Ascending aorta (tissue), 2 donors: ENCODE measurements around the gene TOX4. TPM values are rescaled to one million over a fixed set of nuclear protein-coding genes. Genes with fewer than 3 reads are reported as not detected.

ENCODE experiments used
- DNase-seq, 2 donors: peaks; one replicate each; pipeline ENCODE4 v3.0.0-alpha.2; 2019; ENCODE audit warnings: low spot score in 2 of 2
- H3K27ac ChIP-seq, 2 donors: fragments of 200-600 bp; sonication (generic); one replicate each; pipeline ENCODE4 v1.5.1; 2016 to 2017; ENCODE audit warnings: mild to moderate bottlenecking in 1 of 2
- H3K27me3 ChIP-seq: fragments of 200-600 bp; sonication (generic); one replicate; pipeline ENCODE4 v1.5.1; 2017
- H3K36me3 ChIP-seq, 2 donors: fragments of 200-600 bp; sonication (generic); one replicate each; pipeline ENCODE4 v1.5.1; 2016
- H3K4me1 ChIP-seq, 2 donors: fragments of 200-600 bp; sonication (generic); one replicate each; pipeline ENCODE4 v1.5.1; 2016 to 2017; ENCODE audit warnings: mild to moderate bottlenecking in 1 of 2
- H3K4me3 ChIP-seq, 2 donors: fragments of 200-600 bp; sonication (generic); one replicate each; pipeline ENCODE4 v1.5.1; 2016 to 2017; ENCODE audit warnings: mild to moderate bottlenecking in 1 of 2
- H3K9me3 ChIP-seq, 2 donors: fragments of 200-600 bp; sonication (generic); one replicate each; pipeline ENCODE4 v1.5.1; 2016
- CTCF ChIP-seq, 3 experiments: fragments of 200-600 bp in 2 of 3; fragments of 450-650 bp in 1 of 3; sonication (generic) in 2 of 3; IDR thresholded peaks; one replicate each; pipeline ENCODE4 v1.5.1; 2016 to 2019; ENCODE audit warnings: antibody characterized with exemption in 3 of 3, mild to moderate bottlenecking in 1 of 3, moderate library complexity in 1 of 3
- intact Hi-C: fragments of 100-400 bp; cut with DNase I; formaldehyde crosslinking; loops from one replicate; pipeline ENCODE4 v1.15.1; 2023
- total RNA-seq: library from RNA; depleted of rRNA; stranded (reverse); fragments of >200 nt; gene quantifications from one replicate; pipeline ENCODE4 v1.1.0, GENCODE V29; 2016

Gene TOX4
- total RNA-seq, 1 donor from 2014 or later = 76.7 TPM

DNA sequence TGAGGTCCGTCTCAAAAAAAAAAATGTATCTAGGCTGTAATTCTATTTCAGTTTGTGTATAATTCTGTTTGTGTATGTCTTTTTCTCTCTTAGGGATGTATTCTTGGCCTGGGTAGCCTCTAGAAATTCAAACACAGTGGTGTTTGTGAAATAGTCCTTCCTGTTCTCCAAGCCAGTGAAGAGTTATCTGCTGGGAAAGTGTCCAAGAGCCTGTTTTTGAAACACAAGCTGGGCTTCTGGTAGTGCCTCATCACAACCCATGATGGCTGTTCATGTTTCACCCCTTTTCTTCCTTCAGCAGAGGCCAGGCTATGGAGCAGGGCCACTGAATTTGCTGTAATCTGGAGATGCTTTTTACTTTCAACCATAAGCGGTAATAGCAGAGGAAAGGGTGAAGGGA, 19.5 kb downstream of the TOX4 start:
- no peaks in the 10 kb centered on the region for H3K9me3 ChIP-seq
- no peak overlapping the region for H3K4me3 ChIP-seq
- no peak overlapping the region for H3K27ac ChIP-seq
- intact Hi-C loops = no loop called here
- no peaks in the 10 kb centered on the region for H3K4me1 ChIP-seq
- no peaks in the 10 kb centered on the region for H3K27me3 ChIP-seq
- TF ChIP-seq CTCF (IDR thresholded peaks at IDR 0.05) = no peak
- H3K36me3 ChIP-seq = peaks cover 65 to 93% of the 10 kb centered on the region in 2 donors
- DNase-seq = no peak

- H3K27ac ChIP-seq = no peak overlapping the region
- H3K36me3 ChIP-seq = peaks cover 60 to 92% of the 10 kb centered on the region in 2 donors
- H3K9me3 ChIP-seq = no peaks in the 10 kb centered on the region
- intact Hi-C loops = loop anchor here (1.0 kb wide), 1 partner anchor 58 kb away; no protein-coding TSS in a partner anchor
- peak; percentile 5 to 48 (median 23) for TF ChIP-seq CTCF (IDR thresholded peaks at IDR 0.05)
- H3K4me1 ChIP-seq = no peaks in the 10 kb centered on the region
- H3K27me3 ChIP-seq = no peaks in the 10 kb centered on the region
- no peak overlapping the region for H3K4me3 ChIP-seq
- no peak for DNase-seq
Measured at GRCh38 chr14:21498540-21499526, 21.8 kb downstream of the TOX4 start.

DNA sequence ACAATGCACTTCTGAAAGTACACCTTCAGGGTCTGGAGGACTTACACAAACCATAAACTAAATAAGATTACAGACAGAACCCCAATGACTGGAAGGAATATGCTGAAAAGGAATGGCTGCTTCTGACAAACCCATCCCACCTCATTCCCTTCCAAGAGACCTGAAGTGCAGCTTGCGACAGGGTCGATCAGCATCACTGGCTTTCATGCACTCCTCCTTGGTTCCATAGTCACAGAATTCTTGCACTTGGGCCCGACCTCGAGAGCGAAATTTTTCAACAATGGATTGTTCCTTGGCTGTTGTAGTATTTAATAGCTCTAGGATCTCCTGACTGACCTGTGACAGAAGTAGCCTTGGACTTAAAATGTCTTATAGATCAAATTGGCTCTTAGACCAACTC, 24.6 kb downstream of the TOX4 start:
- no peak for DNase-seq
- Histone ChIP-seq H3K27me3 (no peaks in the 10 kb centered on the region), H3K4me3 (no peak overlapping the region), H3K9me3 (no peaks in the 10 kb centered on the region), H3K4me1 (no peaks in the 10 kb centered on the region), H3K36me3 (peaks cover 37 to 67% of the 10 kb centered on the region in 2 donors), H3K27ac (no peak overlapping the region)
- no peak for TF ChIP-seq CTCF (IDR thresholded peaks at IDR 0.05)
- intact Hi-C loops = no loop called here

GRCh38 chr14:21503376-21503775, 26.4 kb downstream of the TOX4 start:
- Histone ChIP-seq H3K36me3 (peaks cover 35 to 59% of the 10 kb centered on the region in 2 donors), H3K9me3 (no peaks in the 10 kb centered on the region), H3K4me3 (no peak overlapping the region), H3K4me1 (no peaks in the 10 kb centered on the region), H3K27ac (no peak overlapping the region), H3K27me3 (no peaks in the 10 kb centered on the region)
- no peak for TF ChIP-seq CTCF (IDR thresholded peaks at IDR 0.05)
- intact Hi-C loops = no loop called here
- no peak for DNase-seq

DNA sequence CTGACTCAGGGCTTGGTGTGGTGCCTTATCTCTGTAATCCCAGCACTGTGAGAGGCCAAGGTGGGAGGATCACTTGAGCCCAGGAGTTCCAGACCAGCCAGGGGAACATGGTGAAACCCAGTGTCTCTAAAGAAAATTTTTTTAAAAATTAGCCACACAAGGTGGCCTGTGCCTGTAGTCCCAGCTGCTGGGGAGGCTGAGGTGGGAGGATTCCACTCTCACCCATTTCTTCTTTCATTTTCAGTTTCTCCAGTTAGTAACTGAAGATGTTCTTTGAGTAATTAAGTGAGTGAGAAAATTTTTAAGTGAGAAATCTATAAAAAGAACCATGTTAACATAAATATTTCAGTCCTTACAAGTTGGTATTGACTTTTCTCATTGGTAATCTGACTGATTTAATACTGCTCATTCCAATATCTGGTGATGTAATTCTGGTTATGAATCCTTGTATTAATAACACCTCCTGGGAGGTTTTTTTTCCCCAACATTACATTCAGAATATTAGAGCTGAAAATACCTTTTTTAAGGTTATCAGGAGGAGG, 28.1 kb downstream of the TOX4 start:
- H3K4me1 ChIP-seq = peaks cover 2 to 8% of the 10 kb centered on the region in 2 donors
- no peak for TF ChIP-seq CTCF (IDR thresholded peaks at IDR 0.05)
- H3K4me3 ChIP-seq = no peak overlapping the region
- no peak overlapping the region for H3K27ac ChIP-seq
- H3K27me3 ChIP-seq = no peaks in the 10 kb centered on the region
- intact Hi-C loops = no loop called here
- DNase-seq = no peak
- H3K9me3 ChIP-seq = no peaks in the 10 kb centered on the region
- peaks cover 35 to 42% of the 10 kb centered on the region in 2 donors for H3K36me3 ChIP-seq
